ENCODE measurements around the gene MACROD2.
A peak's percentile ranks its signal among the peaks of the same experiment; 100 is the strongest.

The MACROD2 gene

GRCh38 chr20:15812696-15813095 is 1817.4 kb downstream of the MACROD2 start:
- no peak for DNase-seq

GRCh38 chr20:15814360-15814759 is 1819.0 kb downstream of the MACROD2 start:
- DNase-seq, result no peak

- no peak for DNase-seq
These were observed 1819.6 kb downstream of the MACROD2 start for GRCh38 chr20:15814911-15815310.

GRCh38 chr20:15817351-15817750 is 1822.0 kb downstream of the MACROD2 start:
- DNase-seq, result no peak

GRCh38 chr20:15818651-15819071 is 1823.3 kb downstream of the MACROD2 start:
- DNase-seq, result peak in 2 of 3 experiments; percentile 71 to 95

GRCh38 chr20:15823718-15824117 is 1828.4 kb downstream of the MACROD2 start:
- no peak for DNase-seq

GRCh38 chr20:15827628-15828027 is 1832.3 kb downstream of the MACROD2 start:
- no peak for DNase-seq

GRCh38 chr20:15831201-15831600 is 1835.9 kb downstream of the MACROD2 start:
- no peak for DNase-seq

GRCh38 chr20:15832512-15832911 is 1837.2 kb downstream of the MACROD2 start:
- DNase-seq, result no peak

GRCh38 chr20:15834857-15835256 is 1839.5 kb downstream of the MACROD2 start:
- peak in 2 of 3 experiments; percentile 37 to 56 for DNase-seq

- no peak for DNase-seq
These were observed 1840.5 kb downstream of the MACROD2 start for GRCh38 chr20:15835811-15836210.

GRCh38 chr20:15836634-15837033 is 1841.3 kb downstream of the MACROD2 start:
- no peak for DNase-seq

- no peak for DNase-seq
These were observed 1842.2 kb downstream of the MACROD2 start for GRCh38 chr20:15837563-15837962.

GRCh38 chr20:15838466-15838865 is 1843.2 kb downstream of the MACROD2 start:
- DNase-seq, result no peak

GRCh38 chr20:15840636-15841301 is 1845.5 kb downstream of the MACROD2 start:
- no peak for DNase-seq

GRCh38 chr20:15842872-15843271 is 1847.6 kb downstream of the MACROD2 start:
- DNase-seq, result no peak

GRCh38 chr20:15843777-15844176 is 1848.5 kb downstream of the MACROD2 start:
- DNase-seq, result peak in 1 of 3 experiments; percentile 30

- no peak for DNase-seq
These were observed 1852.0 kb downstream of the MACROD2 start for GRCh38 chr20:15847196-15847784.

- DNase-seq, result no peak
These were observed 1852.8 kb downstream of the MACROD2 start for GRCh38 chr20:15848126-15848525.

- no peak for DNase-seq
These were observed 1853.8 kb downstream of the MACROD2 start for GRCh38 chr20:15848995-15849610.

- no peak for DNase-seq
These were observed 1856.4 kb downstream of the MACROD2 start for GRCh38 chr20:15851576-15852215.

GRCh38 chr20:15854911-15855310 is 1859.6 kb downstream of the MACROD2 start:
- peak in 1 of 3 experiments; percentile 34 for DNase-seq

- DNase-seq, result no peak
These were observed 1862.0 kb downstream of the MACROD2 start for GRCh38 chr20:15857173-15857784.
